AG04450 (cell line): ENCODE data around the gene SHROOM2. TPM values are rescaled to one million over a fixed set of nuclear protein-coding genes. Genes with fewer than 3 reads are reported as not detected.

ENCODE experiments used
- CTCF ChIA-PET: fragments of 300-600, 350-600 bp; formaldehyde crosslinking; extraction: SDS; loops from one replicate; lab custom pipeline; 2022; ENCODE audit warnings: antibody characterized with exemption, inconsistent platforms; lab: Charles Lee
- POLR2A ChIA-PET: fragments of 350-600 bp; formaldehyde crosslinking; extraction: SDS; loops from one replicate; lab custom pipeline; 2021; ENCODE audit warnings: antibody characterized with exemption, inconsistent platforms; lab: Yijun Ruan, JAX
- DNase-seq: peaks from one replicate; pipeline ENCODE4 v3.0.0-alpha.2; 2011; ENCODE audit warnings: low read depth, low spot score
- H3K27ac ChIP-seq: one replicate; pipeline ENCODE4 v1.5.1; 2012; ENCODE audit warnings: low read depth, low read length, control low read depth
- H3K27me3 ChIP-seq: one replicate; pipeline ENCODE4 v1.6.0; 2012; ENCODE audit warnings: low read length; ENCODE audit not compliant: control insufficient read depth, insufficient read depth
- H3K4me3 ChIP-seq: 2 replicates; pipeline ENCODE4 v1.5.1; 2011; ENCODE audit warnings: mild to moderate bottlenecking, low read depth, low read length, control low read depth
- H3K9me3 ChIP-seq: 2 replicates; pipeline ENCODE4 v1.5.1; 2012; ENCODE audit warnings: low read length; ENCODE audit not compliant: control insufficient read depth, insufficient read depth
- polyA plus RNA-seq: library from polyadenylated mRNA; depleted of rRNA; stranded (reverse); fragments of >200 nt; gene quantifications from 2 replicates; pipeline ENCODE4 v1.2.3, GENCODE V29; 2011
- TF ChIP-seq, protein P1 (sequence below): IDR thresholded peaks from 2 replicates; pipeline ENCODE4 v1.5.1; 2011; ENCODE audit warnings: low read depth, low read length, control low read depth, inconsistent platforms

SHROOM2 gene
- polyA plus RNA-seq, 1 experiment: 9.9 TPM

DNA sequence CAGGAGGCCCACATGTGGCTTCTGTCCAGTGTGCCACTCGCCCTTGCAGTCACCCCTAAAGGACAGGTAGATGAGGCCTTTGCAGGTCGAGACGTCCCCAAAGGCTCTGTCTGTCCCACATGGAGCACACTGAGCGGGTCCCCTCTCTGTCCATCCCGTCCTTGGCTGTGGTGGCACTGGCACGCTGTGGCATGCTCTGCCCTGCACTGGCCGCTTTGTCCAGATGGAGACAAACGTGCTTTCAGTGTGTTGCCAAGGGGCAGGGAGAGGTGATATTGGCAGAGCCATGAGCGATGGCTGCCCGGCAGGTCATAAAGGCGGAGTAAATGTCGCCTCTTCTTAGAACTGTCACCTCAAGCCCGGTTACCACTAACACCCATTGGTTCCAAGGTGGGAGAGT lies 94.0 kb downstream of the SHROOM2 start:
- ChIA-PET CTCF (no interaction called here), POLR2A (no interaction called here)
- no peaks in the 10 kb centered on the region for H3K9me3 ChIP-seq
- no peak overlapping the region for H3K27ac ChIP-seq
- no peak overlapping the region for H3K4me3 ChIP-seq
- no peak for DNase-seq
- H3K27me3 ChIP-seq: no peaks in the 10 kb centered on the region
- TF ChIP-seq, protein P1, sequence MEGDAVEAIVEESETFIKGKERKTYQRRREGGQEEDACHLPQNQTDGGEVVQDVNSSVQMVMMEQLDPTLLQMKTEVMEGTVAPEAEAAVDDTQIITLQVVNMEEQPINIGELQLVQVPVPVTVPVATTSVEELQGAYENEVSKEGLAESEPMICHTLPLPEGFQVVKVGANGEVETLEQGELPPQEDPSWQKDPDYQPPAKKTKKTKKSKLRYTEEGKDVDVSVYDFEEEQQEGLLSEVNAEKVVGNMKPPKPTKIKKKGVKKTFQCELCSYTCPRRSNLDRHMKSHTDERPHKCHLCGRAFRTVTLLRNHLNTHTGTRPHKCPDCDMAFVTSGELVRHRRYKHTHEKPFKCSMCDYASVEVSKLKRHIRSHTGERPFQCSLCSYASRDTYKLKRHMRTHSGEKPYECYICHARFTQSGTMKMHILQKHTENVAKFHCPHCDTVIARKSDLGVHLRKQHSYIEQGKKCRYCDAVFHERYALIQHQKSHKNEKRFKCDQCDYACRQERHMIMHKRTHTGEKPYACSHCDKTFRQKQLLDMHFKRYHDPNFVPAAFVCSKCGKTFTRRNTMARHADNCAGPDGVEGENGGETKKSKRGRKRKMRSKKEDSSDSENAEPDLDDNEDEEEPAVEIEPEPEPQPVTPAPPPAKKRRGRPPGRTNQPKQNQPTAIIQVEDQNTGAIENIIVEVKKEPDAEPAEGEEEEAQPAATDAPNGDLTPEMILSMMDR: no peak

DNA sequence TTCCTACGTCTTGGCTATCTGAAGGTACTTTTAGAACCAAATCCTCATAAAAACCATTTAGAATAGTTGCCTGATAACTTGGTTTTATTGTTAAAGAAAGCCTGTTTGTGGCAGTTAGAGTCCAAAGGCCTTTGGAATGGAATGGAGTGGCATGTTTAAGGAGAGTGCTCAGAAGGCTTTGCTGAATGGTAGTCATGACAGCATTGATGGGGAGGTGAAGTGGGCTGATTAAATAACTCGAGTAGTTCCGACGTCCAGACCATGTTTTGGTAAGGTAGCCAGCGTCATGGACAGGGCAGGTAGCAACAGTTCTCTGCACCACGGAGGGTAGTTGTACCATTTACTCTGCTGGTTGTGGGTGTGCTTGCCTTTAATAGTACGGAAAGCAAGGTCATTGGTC lies 94.6 kb downstream of the SHROOM2 start:
- Histone ChIP-seq H3K4me3 (no peak overlapping the region), H3K27ac (no peak overlapping the region), H3K27me3 (no peaks in the 10 kb centered on the region), H3K9me3 (no peaks in the 10 kb centered on the region)
- TF ChIP-seq, protein P1: no peak
- no peak for DNase-seq
- CTCF ChIA-PET: no interaction called here
- POLR2A ChIA-PET: no interaction called here

DNA sequence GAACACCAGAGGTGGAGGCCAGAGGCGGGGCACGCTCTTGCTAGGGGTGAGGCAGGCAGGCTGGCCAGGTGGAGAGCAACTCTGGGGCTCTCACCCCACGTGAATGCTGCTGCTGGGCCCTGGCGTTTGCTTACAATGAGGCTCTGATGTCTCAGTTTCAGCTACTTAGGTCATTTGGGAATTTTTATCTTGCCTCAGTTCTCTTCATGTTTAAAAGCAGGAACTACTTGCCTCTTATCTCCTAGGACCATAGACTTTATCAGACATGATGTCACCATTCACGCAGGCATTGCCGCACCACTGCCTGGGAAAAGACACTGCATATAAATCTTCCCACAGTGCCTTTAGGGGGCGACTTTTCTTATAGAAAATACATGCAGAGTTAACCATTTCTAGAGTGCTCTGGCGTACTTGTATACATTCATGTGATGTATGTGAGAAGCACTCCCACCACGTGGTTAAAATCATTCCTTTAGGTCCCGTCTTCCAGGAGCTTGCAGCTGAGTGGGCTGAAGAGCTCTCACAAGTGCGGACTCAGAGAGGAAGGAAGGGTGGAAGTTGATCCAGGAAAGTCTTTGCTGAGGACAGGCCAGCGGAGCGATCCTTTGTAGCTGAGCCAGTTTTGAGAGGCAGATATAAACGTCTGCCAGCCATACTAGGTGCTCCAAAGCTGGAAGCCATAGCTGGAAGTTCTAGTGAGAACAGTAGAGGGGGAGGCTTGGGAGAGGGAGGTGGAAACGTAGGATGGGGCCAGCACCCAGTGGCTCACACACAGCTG lies 96.6 kb downstream of the SHROOM2 start:
- Histone ChIP-seq H3K9me3 (no peaks in the 10 kb centered on the region), H3K4me3 (no peak overlapping the region), H3K27me3 (no peaks in the 10 kb centered on the region), H3K27ac (no peak overlapping the region)
- DNase-seq: no peak
- ChIA-PET CTCF (interaction anchor here (0.6 to 3.0 kb wide), 3 partner anchors 113 to 237 kb away, joined by 3 to 15 read pairs (median 3); no protein-coding TSS in a partner anchor), POLR2A (no interaction called here)
- TF ChIP-seq, protein P1: peak; percentile 25

DNA sequence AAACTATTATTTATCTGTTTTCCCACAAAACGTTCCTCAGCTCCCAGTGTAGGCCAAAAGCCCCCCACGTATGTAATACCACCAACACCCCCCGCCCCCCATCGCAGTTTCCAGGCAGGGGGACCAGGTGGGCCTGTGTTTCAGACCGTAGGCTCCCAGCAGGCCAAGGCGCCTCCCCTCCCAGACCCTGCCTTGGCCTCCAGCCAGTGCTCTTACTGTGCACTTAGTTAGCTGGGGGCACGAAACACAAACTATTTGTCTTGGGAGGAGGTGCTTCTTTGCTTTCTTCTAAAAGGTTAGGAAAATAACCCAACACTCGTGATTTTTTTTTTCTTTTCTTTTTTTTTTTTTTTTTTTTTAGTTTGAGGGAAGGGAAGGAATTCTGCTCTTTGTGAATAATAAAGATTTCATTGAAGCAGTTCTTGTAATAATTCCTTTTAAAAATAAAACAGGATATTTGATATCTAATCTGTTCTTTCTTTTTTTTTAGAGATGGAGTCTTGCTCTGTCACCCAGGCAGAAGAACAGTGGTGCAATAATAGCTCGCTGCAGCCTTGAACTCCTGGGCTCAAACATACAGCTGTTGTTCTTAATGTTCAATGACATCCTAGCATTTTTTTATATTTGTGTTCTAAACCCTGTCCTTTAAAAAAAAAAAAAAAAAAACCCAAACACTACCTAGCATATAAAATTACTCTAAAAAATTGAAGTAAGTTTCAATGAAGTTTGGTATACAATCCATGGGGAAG lies 98.0 kb downstream of the SHROOM2 start:
- Histone ChIP-seq H3K27me3 (no peaks in the 10 kb centered on the region), H3K9me3 (no peaks in the 10 kb centered on the region), H3K4me3 (no peak overlapping the region), H3K27ac (no peak overlapping the region)
- ChIA-PET POLR2A (no interaction called here), CTCF (interaction anchor here (0.6 to 3.0 kb wide), 4 partner anchors 13 to 236 kb away, joined by 4 to 15 read pairs (median 5); no protein-coding TSS in a partner anchor)
- no peak for DNase-seq
- TF ChIP-seq, protein P1: no peak

DNA sequence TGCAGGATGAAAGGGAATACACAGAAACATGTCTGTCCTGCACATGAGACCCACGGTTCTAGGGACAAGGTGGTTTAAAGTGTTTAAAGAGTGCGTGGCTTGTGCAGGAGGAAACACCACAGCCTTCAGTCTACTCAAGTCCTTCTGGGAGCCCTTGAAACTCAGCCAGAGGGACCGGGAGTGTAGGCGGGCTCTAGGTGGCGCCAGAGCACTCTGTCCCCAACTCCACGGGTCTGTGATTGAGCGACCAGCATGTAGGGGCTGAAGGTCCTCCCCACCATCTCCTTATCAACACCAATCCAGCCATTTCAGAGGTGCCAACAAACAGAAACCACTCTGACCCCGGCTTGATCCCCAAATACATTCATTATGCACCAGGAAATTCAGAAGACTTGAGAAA lies 98.9 kb downstream of the SHROOM2 start:
- H3K9me3 ChIP-seq: no peaks in the 10 kb centered on the region
- H3K4me3 ChIP-seq: no peak overlapping the region
- no peak for DNase-seq
- H3K27me3 ChIP-seq: no peaks in the 10 kb centered on the region
- TF ChIP-seq, protein P1: peak; percentile 68
- CTCF ChIA-PET: interaction anchor here (0.7 kb wide), 1 partner anchor 225 kb away, joined by 4 read pairs; no protein-coding TSS in a partner anchor
- no peak overlapping the region for H3K27ac ChIP-seq
- POLR2A ChIA-PET: no interaction called here
